Measurements from ENCODE around the gene ZNF827.

The ZNF827 gene

GRCh38 chr4:145935253-145936141, 3.1 kb downstream of the ZNF827 start:
- DNase-seq (ENCODE audit: low read depth): no peak
- peak overlapping the region; percentile 86 for H3K4me3 ChIP-seq (ENCODE audit: low read depth, low read length)

- no peak overlapping the region for H3K4me3 ChIP-seq (ENCODE audit: low read depth, low read length)
- no peak for DNase-seq (ENCODE audit: low read depth)
Observed at GRCh38 chr4:145934434-145935047, 4.1 kb downstream of the ZNF827 start.

- no peak for DNase-seq (ENCODE audit: low read depth)
- H3K4me3 ChIP-seq (ENCODE audit: low read depth, low read length): no peak overlapping the region
Observed at GRCh38 chr4:145933134-145933533, 5.5 kb downstream of the ZNF827 start.

- H3K4me3 ChIP-seq (ENCODE audit: low read depth, low read length): no peak overlapping the region
- no peak for DNase-seq (ENCODE audit: low read depth)
Observed at GRCh38 chr4:145931403-145931802, 7.2 kb downstream of the ZNF827 start.

GRCh38 chr4:145930592-145930991, 8.0 kb downstream of the ZNF827 start:
- no peak for DNase-seq (ENCODE audit: low read depth)
- no peak overlapping the region for H3K4me3 ChIP-seq (ENCODE audit: low read depth, low read length)

GRCh38 chr4:145929415-145930178, 9.0 kb downstream of the ZNF827 start:
- H3K4me3 ChIP-seq (ENCODE audit: low read depth, low read length): no peak overlapping the region
- no peak for DNase-seq (ENCODE audit: low read depth)

- no peak for DNase-seq (ENCODE audit: low read depth)
- H3K4me3 ChIP-seq (ENCODE audit: low read depth, low read length): no peak overlapping the region
Observed at GRCh38 chr4:145928748-145929147, 9.9 kb downstream of the ZNF827 start.

- H3K4me3 ChIP-seq (ENCODE audit: low read depth, low read length): no peak overlapping the region
- DNase-seq (ENCODE audit: low read depth): no peak
Observed at GRCh38 chr4:145927030-145927429, 11.6 kb downstream of the ZNF827 start.

GRCh38 chr4:145921231-145921630, 17.4 kb downstream of the ZNF827 start:
- no peak overlapping the region for H3K4me3 ChIP-seq (ENCODE audit: low read depth, low read length)
- DNase-seq (ENCODE audit: low read depth): no peak

- peak; percentile 87 for DNase-seq (ENCODE audit: low read depth)
- no peak overlapping the region for H3K4me3 ChIP-seq (ENCODE audit: low read depth, low read length)
Observed at GRCh38 chr4:145920205-145920604, 18.4 kb downstream of the ZNF827 start.

- DNase-seq (ENCODE audit: low read depth): no peak
Observed at GRCh38 chr4:145912376-145912775, 26.2 kb downstream of the ZNF827 start.

GRCh38 chr4:145909773-145910172, 28.9 kb downstream of the ZNF827 start:
- no peak overlapping the region for H3K4me3 ChIP-seq (ENCODE audit: low read depth, low read length)
- no peak for DNase-seq (ENCODE audit: low read depth)

More at GRCh38 chr4:145912376-145912775, 26.2 kb downstream of the ZNF827 start:
- H3K4me3 ChIP-seq (ENCODE audit: low read depth, low read length): no peak overlapping the region

- no peak overlapping the region for H3K4me3 ChIP-seq (ENCODE audit: low read depth, low read length)
- no peak for DNase-seq (ENCODE audit: low read depth)
Observed at GRCh38 chr4:145909281-145909715, 29.3 kb downstream of the ZNF827 start.

GRCh38 chr4:145907812-145908211, 30.8 kb downstream of the ZNF827 start:
- DNase-seq (ENCODE audit: low read depth): no peak
- no peak overlapping the region for H3K4me3 ChIP-seq (ENCODE audit: low read depth, low read length)

- no peak for DNase-seq (ENCODE audit: low read depth)
- no peak overlapping the region for H3K4me3 ChIP-seq (ENCODE audit: low read depth, low read length)
Observed at GRCh38 chr4:145907390-145907789, 31.2 kb downstream of the ZNF827 start.

GRCh38 chr4:145904413-145905177, 34.0 kb downstream of the ZNF827 start:
- DNase-seq (ENCODE audit: low read depth): no peak

GRCh38 chr4:145902522-145902921, 36.1 kb downstream of the ZNF827 start:
- no peak for DNase-seq (ENCODE audit: low read depth)
- H3K4me3 ChIP-seq (ENCODE audit: low read depth, low read length): no peak overlapping the region

More at GRCh38 chr4:145904413-145905177, 34.0 kb downstream of the ZNF827 start:
- H3K4me3 ChIP-seq (ENCODE audit: low read depth, low read length): no peak overlapping the region

- no peak for DNase-seq (ENCODE audit: low read depth)
- H3K4me3 ChIP-seq (ENCODE audit: low read depth, low read length): no peak overlapping the region
Observed at GRCh38 chr4:145899886-145900460, 38.6 kb downstream of the ZNF827 start.

- H3K4me3 ChIP-seq (ENCODE audit: low read depth, low read length): no peak overlapping the region
- no peak for DNase-seq (ENCODE audit: low read depth)
Observed at GRCh38 chr4:145898926-145899531, 39.6 kb downstream of the ZNF827 start.
